DND-41 (cell line): Measurements from ENCODE around the gene SPEM1.

ENCODE experiments used
- EZH2 ChIP-seq: IDR thresholded peaks from 3 replicates; pipeline ENCODE4 v1.6.1; 2012; ENCODE audit warnings: borderline replicate concordance, low read depth, mild to moderate bottlenecking, moderate library complexity, low read length, inconsistent platforms; ENCODE audit not compliant: severe bottlenecking
- TF ChIP-seq, protein P1 (sequence below): IDR thresholded peaks from 2 replicates; pipeline ENCODE4 v1.5.1; 2012; ENCODE audit warnings: borderline replicate concordance, low read length, moderate library complexity, mild to moderate bottlenecking; ENCODE audit not compliant: poor library complexity, severe bottlenecking; ENCODE audit errors: extremely low read depth

- TF ChIP-seq, protein P1, sequence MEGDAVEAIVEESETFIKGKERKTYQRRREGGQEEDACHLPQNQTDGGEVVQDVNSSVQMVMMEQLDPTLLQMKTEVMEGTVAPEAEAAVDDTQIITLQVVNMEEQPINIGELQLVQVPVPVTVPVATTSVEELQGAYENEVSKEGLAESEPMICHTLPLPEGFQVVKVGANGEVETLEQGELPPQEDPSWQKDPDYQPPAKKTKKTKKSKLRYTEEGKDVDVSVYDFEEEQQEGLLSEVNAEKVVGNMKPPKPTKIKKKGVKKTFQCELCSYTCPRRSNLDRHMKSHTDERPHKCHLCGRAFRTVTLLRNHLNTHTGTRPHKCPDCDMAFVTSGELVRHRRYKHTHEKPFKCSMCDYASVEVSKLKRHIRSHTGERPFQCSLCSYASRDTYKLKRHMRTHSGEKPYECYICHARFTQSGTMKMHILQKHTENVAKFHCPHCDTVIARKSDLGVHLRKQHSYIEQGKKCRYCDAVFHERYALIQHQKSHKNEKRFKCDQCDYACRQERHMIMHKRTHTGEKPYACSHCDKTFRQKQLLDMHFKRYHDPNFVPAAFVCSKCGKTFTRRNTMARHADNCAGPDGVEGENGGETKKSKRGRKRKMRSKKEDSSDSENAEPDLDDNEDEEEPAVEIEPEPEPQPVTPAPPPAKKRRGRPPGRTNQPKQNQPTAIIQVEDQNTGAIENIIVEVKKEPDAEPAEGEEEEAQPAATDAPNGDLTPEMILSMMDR = no peak
- TF ChIP-seq EZH2 = no peak
Observed at GRCh38 chr17:7380321-7380720, 39.8 kb upstream of the SPEM1 start.
